HG03103 (cell line): ENCODE results near the gene PPARD.

Experiments
- ATAC-seq: cut with Tn5 transposase; IDR thresholded peaks from one replicate; pipeline ENCODE4 v1.9.1; 2021; ENCODE audit warnings: low read depth; ENCODE audit not compliant: unreplicated experiment

The PPARD gene

GRCh38 chr6:35354361-35355135 lies 12.2 kb downstream of the PPARD start:
- ATAC-seq, result no peak

GRCh38 chr6:35356391-35356790 lies 14.0 kb downstream of the PPARD start:
- ATAC-seq, result no peak

- ATAC-seq, result no peak
These were observed 15.3 kb downstream of the PPARD start for GRCh38 chr6:35357677-35358076.

- no peak for ATAC-seq
These were observed 15.7 kb downstream of the PPARD start for GRCh38 chr6:35358086-35358485.

- no peak for ATAC-seq
These were observed 17.0 kb downstream of the PPARD start for GRCh38 chr6:35359346-35359743.

- ATAC-seq, result no peak
These were observed 17.5 kb downstream of the PPARD start for GRCh38 chr6:35359744-35360348.

GRCh38 chr6:35360349-35361138 lies 18.2 kb downstream of the PPARD start:
- ATAC-seq, result no peak

- no peak for ATAC-seq
These were observed 19.8 kb downstream of the PPARD start for GRCh38 chr6:35362200-35362599.

GRCh38 chr6:35363293-35363750 lies 21.0 kb downstream of the PPARD start:
- no peak for ATAC-seq

- no peak for ATAC-seq
These were observed 23.3 kb downstream of the PPARD start for GRCh38 chr6:35365594-35366203.

GRCh38 chr6:35366204-35366596 lies 23.8 kb downstream of the PPARD start:
- ATAC-seq, result no peak

- ATAC-seq, result no peak
These were observed 25.3 kb downstream of the PPARD start for GRCh38 chr6:35367646-35368037.

- ATAC-seq, result no peak
These were observed 25.9 kb downstream of the PPARD start for GRCh38 chr6:35368038-35368887.

GRCh38 chr6:35370124-35370741 lies 27.9 kb downstream of the PPARD start:
- ATAC-seq, result no peak

- ATAC-seq, result no peak
These were observed 28.6 kb downstream of the PPARD start for GRCh38 chr6:35370785-35371493.

- no peak for ATAC-seq
These were observed 29.3 kb downstream of the PPARD start for GRCh38 chr6:35371494-35372262.

GRCh38 chr6:35372633-35373032 lies 30.3 kb downstream of the PPARD start:
- ATAC-seq, result no peak

- ATAC-seq, result no peak
These were observed 33.9 kb downstream of the PPARD start for GRCh38 chr6:35376281-35376680.
